Eye (tissue), 1 donor: ENCODE measurements around the gene ANKRD11.
A peak's percentile ranks its signal among the peaks of the same experiment; 100 is the strongest.
"Not testable (repeated sequence)": the region's sequence is repeated elsewhere in the genome, so short reads cannot be mapped to it uniquely, and the experiment has no call there.

ENCODE experiments used
- DNase-seq: peaks from one replicate; pipeline ENCODE4 v3.0.0-alpha.2; 2015

The ANKRD11 gene

DNA sequence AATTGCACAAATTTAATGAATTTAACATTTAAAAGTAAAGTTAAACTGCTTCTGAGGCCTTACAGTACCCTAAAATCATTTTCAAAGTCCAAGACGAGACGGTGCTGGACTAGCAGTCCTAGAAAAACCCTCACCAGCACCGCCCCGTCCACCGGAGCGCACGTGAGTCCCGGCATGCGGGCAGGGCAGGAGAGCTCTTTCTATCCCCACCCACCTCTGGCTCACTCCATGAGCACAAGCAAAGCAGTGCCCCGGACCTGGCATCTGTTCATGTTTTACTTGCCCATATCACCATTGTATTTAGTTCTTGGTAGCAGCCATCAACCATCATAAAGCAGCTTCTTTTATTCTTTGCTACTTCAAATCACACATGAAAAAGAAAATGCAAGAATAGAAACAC is 41.7 kb downstream of the ANKRD11 start:
- DNase-seq = no peak

- DNase-seq = no peak
Observed at GRCh38 chr16:89446975-89447293, 43.4 kb downstream of the ANKRD11 start.

DNA sequence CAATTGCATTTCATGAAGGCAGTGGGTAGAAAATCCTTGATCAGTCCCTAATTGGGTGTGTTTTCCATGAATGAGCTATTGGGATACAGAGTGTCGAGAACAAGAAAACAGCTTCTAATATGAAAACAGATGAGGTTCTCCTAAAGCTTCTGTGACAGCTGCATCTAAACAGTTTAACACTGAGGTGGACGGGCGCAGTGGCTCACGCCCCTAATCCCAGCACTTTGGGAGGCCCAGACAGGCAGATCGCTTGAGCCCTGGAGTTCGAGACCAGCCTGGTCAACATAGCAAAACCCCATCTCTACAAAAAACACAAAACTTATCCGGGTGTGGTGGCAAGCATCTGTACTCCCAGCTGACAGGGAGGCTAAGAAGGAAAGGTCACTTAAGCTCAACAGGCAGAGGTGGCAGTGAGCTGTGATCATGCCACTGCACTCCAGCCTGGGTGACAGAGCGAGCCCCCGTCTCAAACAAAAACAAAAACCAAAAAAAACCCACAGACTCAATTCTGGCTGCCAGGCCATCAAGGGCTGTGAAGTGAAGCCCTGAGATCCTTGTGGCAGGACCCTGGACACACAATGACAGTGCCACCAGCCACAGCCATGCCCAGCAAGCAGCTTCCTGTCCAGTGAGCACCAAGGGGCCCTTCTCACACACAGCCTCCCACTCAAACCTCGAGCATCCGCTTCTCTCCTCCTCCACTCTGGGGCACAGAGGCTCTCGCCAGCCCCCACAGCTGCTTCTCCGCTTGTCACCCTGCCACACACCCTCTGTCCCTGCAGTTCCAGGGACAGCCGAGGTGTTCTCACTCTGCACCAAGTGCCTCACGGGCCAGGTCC is 44.0 kb downstream of the ANKRD11 start:
- DNase-seq = no peak

DNA sequence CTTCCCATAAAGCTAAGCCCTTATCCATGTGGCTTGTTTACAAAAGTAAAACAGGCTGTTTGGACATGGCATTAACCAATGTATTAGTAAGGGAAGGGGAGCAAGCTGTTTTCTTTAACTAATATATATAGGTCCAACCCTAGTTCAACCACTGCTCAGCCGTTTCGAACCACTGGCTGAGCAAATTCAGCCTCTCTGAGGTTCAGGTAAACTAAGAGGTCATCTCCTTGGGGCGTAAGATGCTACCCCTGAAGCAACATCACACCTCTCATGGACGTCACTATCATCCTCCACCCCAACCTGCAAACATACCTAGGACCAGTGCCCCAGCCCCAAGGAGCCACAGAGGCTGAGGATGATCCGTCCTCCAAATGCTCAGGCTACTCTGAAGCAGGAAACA is 45.2 kb downstream of the ANKRD11 start:
- no peak for DNase-seq

DNA sequence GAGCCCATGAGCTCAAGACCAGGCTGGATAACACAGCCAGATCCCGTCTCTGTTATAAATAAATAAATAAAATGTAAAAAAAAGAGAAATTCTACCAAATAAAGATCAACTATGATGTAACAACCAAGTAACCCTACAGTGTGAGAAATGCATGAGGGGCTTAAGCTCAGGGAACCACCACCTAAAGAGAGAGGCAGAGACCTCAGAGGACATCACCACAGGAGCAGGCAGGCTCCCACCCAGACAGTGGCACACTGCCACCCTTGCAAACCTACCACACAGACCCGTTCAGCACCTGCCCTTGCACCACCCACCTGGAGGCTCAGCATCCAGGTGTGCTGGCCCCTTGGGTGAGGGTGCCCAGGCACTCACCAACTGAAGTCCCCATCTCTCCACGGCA is 45.6 kb downstream of the ANKRD11 start:
- DNase-seq = no peak

DNA sequence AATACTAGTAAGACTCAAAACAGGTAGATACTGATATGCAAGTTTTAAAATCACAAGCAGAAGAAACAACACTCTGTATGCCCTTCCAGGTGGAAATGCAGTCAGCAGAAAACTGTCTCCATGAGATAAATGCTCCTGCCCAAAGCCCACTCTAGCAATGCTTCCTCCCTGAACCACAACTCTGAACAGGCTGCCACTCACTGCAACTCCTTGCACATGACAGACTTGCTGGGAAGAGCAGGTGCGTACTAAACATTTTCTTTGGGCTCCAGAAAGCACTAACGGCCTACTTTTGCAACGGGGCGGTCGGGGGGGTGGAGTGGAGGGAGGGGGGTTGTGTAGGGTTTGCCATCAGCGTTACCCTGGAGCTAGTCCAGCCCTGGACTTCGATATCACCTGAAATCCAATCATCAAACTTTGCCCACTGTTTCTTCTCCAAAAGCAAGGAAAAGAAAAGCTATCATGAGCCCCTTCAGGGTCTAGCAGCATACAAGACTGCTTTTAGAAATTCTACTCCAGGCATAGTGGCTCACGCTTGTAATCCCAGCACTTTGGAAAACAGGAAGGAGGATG is 46.1 kb downstream of the ANKRD11 start:
- no peak for DNase-seq

DNA sequence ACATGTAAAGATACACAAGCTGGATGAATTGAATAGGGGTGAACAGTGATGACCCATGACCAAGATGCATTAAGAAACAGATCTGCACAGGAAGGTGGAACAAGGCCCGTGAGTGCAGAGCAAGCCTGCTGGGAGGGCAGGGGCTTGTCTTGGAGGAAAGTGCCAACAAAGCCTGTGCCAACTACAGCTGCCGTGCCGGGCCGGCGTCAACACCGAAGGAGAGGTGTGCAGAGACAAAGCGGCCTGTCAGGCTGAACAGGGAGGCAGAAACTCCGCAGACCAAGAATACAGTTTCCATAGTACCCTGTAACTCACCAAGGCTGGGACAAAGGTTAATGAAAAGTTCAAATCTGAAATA is 46.7 kb downstream of the ANKRD11 start:
- no peak for DNase-seq

DNA sequence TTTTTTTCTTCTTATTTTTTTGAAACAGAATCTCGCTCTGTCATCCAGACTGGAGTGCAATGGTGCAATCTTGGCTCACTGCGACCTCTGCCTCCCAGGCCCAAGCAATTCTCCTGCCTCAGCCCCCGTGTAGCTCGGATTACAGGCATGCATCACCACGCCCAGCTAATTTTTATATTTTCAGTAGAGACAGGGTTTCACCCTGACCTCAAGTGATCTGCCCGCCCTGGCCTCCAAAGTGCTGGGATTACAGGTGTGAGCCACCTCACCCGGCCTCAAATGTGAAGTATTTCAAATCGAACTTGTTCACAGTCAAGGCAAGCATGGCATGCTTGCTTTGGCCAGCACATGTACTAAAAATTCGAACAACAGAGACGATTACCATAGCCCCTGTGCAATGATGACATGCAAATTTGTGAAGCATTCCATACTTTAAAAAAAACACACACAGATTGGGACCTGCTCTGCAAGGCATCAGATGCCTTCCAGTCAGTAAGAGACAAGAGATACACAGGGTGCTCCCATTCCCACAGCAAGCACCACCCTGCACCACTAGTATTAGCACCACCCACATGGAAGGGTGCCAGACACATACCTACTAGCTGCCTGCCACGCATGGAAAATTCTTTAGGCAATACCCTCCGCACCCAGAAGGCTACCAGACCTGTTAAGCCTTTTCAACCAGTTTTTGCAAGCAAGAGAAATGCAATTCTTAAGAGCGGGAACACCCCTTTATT is 47.2 kb downstream of the ANKRD11 start:
- DNase-seq = peak; percentile 66

GRCh38 chr16:89442588-89442987 is 47.8 kb downstream of the ANKRD11 start:
- DNase-seq = no peak

DNA sequence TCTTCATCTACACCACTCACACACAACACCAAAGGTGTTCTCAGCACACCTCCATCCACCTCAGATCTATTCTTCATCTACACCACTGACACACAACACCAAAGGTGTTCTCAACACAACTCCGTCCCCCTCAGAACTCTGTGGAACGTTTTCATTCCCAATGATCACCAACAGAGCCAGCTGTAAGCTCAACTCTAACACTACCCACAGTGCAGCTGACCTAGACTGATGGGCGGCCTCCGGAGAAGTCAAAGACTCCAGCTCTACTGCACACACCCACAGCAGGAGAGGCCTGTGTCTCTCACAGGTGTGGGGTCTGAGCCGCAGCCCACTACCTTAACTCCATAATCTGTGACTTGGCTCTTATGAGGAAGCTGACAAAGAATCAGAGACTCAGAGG is 50.7 kb downstream of the ANKRD11 start:
- DNase-seq = no peak

DNA sequence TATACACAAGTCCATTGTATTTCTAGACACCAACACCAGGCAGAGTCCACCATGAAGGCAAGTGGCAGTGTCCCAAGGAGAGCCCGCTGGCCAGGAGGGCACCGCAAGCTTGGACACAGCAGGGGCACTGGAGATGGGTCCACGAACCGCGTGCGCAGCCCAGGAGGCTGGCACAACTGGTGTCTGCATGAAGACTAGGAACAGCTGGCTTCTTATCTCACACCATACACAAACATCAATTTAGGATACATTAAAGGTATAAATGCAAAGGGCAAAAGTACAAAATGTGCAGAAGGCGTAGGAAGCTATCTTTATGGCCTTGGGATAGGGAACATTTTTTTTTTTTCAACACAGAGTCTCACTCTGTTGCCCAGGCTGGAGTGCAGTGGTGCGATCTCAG is 52.4 kb downstream of the ANKRD11 start:
- no peak for DNase-seq

GRCh38 chr16:89437251-89437987 is 52.9 kb downstream of the ANKRD11 start:
- no peak for DNase-seq

GRCh38 chr16:89436366-89436765 is 54.0 kb downstream of the ANKRD11 start:
- no peak for DNase-seq

GRCh38 chr16:89435059-89435458 is 55.3 kb downstream of the ANKRD11 start:
- DNase-seq = not testable (repeated sequence)

GRCh38 chr16:89434490-89434889 is 55.9 kb downstream of the ANKRD11 start:
- DNase-seq = no peak

DNA sequence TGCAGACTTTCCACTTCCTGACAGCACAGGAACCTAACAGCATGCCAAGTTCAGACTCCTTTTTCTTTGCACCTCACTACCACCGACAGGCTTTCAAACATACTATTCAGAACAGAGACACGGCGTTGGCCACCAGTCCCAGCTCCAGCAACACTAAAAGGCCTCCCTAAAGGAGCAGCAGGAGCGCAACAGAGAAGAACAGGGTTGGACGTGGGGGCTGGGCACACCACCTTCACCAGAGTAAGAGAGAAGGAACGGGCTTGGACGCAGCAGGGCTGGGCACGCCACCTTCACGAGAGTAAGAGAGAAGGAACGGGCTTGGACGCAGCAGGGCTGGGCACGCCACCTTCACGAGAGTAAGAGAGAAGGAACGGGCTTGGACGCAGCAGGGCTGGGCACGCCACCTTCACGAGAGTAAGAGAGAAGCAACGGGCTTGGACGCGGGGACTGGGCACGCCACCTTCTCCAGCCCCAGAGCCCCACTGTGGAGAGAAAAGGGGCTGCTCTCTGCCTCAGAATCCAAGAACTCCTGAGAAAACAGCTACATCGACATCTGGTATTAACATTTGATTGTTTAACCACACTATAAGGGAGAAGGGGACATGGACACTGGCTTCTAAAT is 56.9 kb downstream of the ANKRD11 start:
- not testable (repeated sequence) for DNase-seq

DNA sequence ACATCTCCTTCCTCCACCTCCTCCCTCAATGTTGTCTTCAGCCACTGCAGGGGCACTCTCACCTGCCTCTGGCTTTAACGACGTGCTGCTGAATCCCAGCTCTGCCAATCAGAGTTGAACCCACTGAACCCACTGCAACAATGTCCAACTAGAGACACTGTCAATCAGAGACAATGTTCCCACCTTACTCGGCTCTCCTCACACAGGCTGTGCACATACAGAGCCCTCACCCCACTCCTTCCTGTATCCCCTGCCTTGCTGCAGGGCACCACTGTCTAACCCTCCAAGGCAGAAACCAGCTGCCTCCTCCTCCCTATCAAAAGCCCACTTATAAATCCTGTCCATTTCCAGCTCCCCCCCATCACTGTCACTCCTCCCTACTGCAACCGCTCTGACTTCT is 58.7 kb downstream of the ANKRD11 start:
- DNase-seq = no peak

GRCh38 chr16:89431158-89431584 is 59.2 kb downstream of the ANKRD11 start:
- DNase-seq = no peak

- DNase-seq = no peak
Observed at GRCh38 chr16:89430436-89431157, 59.8 kb downstream of the ANKRD11 start.

GRCh38 chr16:89428605-89429004 is 61.8 kb downstream of the ANKRD11 start:
- not testable (repeated sequence) for DNase-seq

GRCh38 chr16:89426736-89427530 is 63.4 kb downstream of the ANKRD11 start:
- DNase-seq = no peak
